ENCODE measurements around the gene HEATR5A.
"Not testable (repeated sequence)": the region's sequence is repeated elsewhere in the genome, so short reads cannot be mapped to it uniquely, and the experiment has no call there.

DNA sequence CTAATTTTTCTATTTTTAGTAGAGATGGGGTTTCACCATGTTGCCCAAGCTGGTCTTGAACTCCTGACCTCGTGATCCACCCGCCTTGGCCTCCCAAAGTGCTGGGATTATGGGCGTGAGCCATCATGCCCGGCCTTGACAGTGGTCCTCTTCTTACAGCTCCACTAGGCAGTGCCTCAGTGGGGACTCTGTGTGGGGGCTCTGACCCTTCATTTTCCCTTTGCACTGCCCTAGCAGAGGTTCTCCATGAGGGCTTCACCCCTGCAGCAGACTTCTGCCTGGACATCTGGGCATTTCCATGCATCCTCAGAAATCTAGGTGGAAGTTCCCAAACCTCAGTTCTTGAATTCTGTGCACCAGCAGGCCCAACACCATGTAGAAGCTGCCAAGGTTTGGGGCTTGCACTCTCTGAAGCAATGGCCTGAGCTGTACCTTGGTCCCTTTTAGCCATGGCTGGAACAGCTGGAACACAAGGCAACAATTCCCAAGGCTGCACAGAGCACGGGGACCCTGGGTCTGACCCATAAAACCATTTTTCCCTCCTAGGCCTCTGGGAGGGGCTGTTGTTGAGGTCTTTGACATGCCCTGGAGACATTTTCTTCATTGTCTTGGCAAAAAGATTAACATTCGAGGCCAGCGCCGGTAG, 90.4 kb downstream of the HEATR5A start:
- not testable (repeated sequence) for TF ChIP-seq CTCF, POLR2A, POLR2AphosphoS5, EP300 (IDR thresholded peaks at IDR 0.05)
